PC-3 (cell line): ENCODE results near the gene ANKIB1.

Source experiments
- CTCF ChIP-seq: fragments of 300-600 bp; sonication (generic); conservative IDR thresholded peaks from 2 replicates; pipeline ENCODE4 v1.5.1; 2017; ENCODE audit warnings: antibody characterized with exemption, low read depth, mild to moderate bottlenecking, low read length
- EZH2 ChIP-seq: fragments of 300-600 bp; sonication (generic); IDR thresholded peaks from one replicate; pipeline ENCODE4 v1.6.1; 2017; ENCODE audit warnings: antibody characterized with exemption, mild to moderate bottlenecking, low read length; ENCODE audit not compliant: unreplicated experiment
- EZH2phosphoT487 ChIP-seq: fragments of 300-600 bp; sonication (generic); IDR thresholded peaks from 2 replicates; pipeline ENCODE4 v1.6.1; 2018; ENCODE audit warnings: mild to moderate bottlenecking, antibody characterized with exemption, low read length, borderline replicate concordance

DNA sequence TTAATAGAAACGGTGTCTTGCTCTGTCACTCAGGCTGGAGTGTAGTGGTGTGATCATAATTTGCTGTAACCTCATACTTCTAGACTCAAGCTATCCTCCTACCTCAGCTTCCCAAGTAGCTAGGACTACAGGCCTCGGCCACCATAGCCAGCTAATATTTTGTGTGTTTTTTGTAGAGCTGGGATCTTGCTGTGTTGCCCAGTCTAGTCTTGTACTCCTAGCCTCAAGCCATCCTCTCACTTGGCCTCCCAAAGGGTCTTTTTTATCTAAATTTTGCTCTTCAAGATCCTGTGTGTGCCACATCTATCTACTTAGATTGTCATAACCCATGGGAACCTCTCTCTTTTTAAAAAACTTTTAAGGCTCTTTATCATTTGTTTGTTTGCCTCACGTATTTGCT lies 50.5 kb downstream of the ANKIB1 start:
- TF ChIP-seq EZH2 = no peak
- TF ChIP-seq CTCF = no peak
- TF ChIP-seq EZH2phosphoT487 = no peak
